Measurements from ENCODE around the gene TNXB.
"Not testable (repeated sequence)": the region's sequence is repeated elsewhere in the genome, so short reads cannot be mapped to it uniquely, and the experiment has no call there.

TNXB gene

DNA sequence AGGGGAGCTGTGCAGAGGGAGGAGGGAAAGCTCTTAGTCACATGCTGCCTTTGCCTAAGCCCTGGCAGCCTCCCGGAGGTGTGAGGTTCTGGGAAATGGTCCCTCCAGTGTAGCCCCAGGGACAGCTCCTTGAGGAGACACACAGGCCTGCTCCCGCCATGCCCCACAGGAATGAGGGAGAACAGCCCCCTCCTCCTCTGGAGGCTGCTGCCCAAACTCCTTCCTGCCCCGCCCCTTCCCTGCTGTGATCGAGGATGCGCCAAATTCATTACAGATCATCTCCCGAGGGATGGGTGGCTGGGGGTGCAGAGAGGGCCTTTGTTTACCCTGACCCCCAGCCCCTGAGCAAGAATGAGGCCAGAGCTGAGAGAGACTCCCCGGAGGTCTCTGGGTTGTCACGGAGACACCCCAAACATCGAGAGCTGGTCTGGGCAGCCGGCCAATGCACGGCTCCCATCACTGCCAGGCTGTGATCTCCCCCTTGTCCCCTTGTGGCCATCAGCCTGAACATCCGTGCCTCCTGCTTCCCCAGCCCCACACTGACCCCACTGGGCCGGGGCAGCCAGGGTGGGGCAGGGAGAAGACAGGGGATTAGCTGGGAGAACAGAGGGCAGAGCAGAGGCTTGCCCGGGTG lies 62.6 kb downstream of the TNXB start:
- DNase-seq (ENCODE audit: low read depth) = no peak
- H3K4me3 ChIP-seq (ENCODE audit: low read depth, low read length) = no peak overlapping the region

DNA sequence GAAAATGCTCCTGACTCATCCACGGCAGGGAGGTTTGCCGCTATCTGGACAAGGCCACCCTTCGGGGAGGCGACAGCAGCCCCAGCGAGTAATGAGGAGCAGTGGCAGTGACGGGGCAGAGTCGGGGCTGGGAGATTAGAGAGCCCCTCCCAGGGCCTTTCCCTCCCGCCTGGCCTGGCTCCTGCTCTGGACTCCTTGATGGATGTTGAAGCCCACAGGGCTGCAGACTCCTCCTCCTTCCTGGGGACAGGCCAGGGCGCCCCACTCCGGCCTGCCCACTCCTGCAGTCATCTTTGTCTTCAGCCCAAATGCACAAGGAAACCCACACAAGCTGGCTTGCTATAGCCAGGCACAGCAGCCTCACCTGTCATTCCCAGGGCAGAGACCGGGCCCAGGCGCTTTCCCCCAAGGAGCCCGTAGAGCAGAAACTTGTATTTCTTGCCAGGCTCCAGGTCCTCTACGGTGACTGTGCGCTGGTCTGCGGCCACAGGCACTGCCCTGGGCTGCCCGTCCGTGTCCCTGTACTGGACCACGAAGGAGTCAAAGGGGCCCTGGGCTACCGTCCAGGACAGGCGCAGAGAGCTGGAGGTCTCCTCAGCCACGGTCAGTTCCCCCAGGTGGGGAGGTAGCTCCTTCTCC lies 63.2 kb downstream of the TNXB start:
- H3K4me3 ChIP-seq (ENCODE audit: low read depth, low read length) = no peak overlapping the region
- no peak for DNase-seq (ENCODE audit: low read depth)

DNA sequence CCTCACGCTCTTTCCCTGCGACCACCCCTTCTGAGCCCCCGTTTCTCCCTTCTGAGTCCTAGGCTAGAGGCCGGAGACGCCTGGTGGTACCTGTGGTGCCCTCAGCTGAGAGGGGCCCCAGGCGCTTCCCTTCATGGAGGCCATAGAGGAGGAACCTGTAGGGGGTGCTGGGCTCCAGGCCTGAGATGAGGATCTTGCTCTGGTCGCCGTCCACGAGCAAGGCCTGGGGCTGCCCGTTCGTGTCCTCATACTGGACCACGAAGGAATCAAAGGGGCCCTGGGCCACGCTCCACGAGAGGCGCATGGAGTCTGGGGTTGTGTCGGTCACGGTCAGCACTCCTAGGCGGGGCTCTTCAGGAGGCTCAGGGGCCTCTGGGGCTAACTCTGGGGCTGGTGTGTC lies 64.2 kb downstream of the TNXB start:
- not testable (repeated sequence) for H3K4me3 ChIP-seq (ENCODE audit: low read depth, low read length); DNase-seq (ENCODE audit: low read depth)

DNA sequence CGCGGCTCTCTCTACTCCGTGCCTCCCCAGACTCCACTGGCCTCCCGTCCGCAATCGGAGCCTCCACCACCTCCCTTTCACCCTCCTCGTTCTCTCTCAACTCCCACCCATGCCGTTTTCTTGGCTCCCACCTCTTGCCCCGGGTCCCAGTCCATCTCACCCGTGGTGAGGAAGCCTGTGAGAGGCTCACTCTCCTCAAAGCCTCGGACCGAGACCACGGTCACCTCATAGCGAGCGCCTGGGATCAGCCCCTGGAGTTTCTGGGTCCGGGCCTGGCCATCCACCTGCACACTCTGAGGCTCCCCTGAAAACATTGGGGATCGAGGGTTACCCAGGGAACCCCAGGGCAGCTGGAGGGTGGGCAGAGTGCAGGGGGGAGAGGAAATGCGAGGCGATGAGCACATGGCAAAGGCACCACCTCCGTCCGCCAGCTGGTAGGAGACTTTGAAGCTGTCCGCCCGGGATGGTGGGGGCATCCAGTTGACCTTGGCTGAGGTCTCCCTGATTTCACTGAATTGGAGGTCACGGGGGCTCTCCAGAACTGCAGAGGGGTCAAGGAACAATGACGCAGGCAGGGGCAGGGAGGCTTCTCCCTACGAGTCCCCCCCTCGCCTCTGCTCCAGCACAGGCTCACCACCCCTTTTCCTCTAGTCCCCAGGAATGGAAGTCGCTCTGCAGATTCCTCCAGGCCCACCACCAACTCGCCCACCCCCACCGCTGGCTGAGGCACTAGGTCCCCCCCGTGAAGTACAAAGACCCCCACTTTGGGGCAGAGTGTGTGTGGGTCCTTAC lies 65.4 kb downstream of the TNXB start:
- DNase-seq (ENCODE audit: low read depth); H3K4me3 ChIP-seq (ENCODE audit: low read depth, low read length): not testable (repeated sequence)

DNA sequence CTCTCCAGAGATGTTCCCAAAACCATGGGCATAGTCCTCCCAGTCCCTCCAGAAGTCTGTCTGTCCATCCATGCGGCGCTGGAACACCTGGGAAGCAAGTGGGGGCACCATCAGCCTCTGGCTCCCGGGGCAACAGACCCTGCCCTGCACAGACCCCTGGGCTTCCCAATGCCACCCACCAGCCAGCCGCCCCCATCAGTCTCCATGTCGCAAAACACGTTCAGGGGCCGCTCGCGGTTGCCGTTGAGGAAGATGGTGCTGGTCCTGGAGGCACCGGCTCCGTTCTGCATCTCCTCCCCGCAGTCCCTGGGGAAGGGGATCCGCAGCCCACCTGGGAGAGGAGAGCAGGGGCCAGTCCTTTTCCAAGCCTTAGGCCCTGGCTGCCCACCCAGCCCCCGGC lies 66.9 kb downstream of the TNXB start:
- DNase-seq (ENCODE audit: low read depth); H3K4me3 ChIP-seq (ENCODE audit: low read depth, low read length): not testable (repeated sequence)

DNA sequence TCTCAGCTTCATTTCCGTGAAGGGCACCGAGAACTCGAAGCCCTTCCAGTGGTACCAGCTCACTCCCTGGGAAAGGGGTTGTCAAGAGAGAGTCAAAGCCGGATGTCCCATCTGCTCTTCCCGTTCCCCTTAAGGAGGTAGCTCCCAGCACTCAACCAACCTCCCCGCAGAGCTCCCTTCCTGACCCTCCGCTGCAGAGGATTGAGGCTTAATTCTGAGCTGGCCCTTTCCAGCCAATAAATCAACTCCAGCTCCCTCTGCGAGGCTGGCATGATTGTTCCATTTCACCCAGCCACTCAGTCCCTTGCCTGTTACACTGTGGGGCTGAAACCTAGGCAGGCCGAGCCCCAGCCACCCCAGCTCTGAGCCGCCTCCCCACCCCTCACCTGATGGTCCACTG lies 67.8 kb downstream of the TNXB start:
- H3K4me3 ChIP-seq (ENCODE audit: low read depth, low read length); DNase-seq (ENCODE audit: low read depth): not testable (repeated sequence)

DNA sequence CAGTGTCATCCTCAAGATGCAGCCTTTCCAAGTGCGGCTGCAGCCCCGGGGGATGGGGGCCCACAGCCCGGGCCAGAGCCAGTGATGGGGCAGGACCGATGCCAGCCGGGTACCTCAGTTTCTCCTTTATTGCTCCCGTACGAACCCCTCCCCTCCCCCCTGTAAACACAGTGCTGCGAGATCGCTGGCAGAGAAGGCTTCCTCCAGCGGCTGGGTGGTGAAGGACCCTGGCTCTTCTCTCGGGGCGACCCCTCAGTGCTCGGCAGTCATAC lies 68.2 kb downstream of the TNXB start:
- not testable (repeated sequence) for DNase-seq (ENCODE audit: low read depth); H3K4me3 ChIP-seq (ENCODE audit: low read depth, low read length)

DNA sequence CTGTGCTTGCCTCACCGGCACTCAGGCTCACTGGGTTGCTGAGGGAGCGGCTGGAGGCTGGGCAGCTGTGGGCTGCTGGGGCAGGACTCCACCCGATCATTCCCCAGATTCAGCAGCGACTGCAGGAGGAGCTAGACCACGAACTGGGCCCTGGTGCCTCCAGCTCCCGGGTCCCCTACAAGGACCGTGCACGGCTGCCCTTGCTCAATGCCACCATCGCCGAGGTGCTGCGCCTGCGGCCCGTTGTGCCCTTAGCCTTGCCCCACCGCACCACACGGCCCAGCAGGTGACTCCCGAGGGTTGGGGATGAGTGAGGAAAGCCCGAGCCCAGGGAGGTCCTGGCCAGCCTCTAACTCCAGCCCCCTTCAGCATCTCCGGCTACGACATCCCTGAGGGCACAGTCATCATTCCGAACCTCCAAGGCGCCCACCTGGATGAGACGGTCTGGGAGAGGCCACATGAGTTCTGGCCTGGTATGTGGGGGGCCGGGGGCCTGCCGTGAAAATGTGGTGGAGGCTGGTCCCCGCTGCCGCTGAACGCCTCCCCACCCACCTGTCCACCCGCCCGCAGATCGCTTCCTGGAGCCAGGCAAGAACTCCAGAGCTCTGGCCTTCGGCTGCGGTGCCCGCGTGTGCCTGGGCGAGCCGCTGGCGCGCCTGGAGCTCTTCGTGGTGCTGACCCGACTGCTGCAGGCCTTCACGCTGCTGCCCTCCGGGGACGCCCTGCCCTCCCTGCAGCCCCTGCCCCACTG lies 68.7 kb downstream of the TNXB start:
- not testable (repeated sequence) for H3K4me3 ChIP-seq (ENCODE audit: low read depth, low read length); DNase-seq (ENCODE audit: low read depth)

DNA sequence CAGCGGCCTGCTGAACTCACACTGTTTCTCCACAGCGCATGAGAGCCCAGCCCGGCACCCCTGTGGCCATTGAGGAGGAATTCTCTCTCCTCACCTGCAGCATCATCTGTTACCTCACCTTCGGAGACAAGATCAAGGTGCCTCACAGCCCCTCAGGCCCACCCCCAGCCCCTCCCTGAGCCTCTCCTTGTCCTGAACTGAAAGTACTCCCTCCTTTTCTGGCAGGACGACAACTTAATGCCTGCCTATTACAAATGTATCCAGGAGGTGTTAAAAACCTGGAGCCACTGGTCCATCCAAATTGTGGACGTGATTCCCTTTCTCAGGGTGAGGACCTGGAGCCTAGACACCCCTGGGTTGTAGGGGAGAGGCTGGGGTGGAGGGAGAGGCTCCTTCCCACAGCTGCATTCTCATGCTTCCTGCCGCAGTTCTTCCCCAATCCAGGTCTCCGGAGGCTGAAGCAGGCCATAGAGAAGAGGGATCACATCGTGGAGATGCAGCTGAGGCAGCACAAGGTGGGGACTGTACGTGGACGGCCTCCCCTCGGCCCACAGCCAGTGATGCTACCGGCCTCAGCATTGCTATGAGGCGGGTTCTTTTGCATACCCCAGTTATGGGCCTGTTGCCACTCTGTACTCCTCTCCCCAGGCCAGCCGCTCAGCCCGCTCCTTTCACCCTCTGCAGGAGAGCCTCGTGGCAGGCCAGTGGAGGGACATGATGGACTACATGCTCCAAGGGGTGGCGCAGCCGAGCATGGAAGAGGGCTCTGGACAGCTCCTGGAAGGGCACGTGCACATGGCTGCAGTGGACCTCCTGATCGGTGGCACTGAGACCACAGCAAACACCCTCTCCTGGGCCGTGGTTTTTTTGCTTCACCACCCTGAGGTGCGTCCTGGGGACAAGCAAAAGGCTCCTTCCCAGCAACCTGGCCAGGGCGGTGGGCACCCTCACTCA lies 69.5 kb downstream of the TNXB start:
- DNase-seq (ENCODE audit: low read depth); H3K4me3 ChIP-seq (ENCODE audit: low read depth, low read length): not testable (repeated sequence)

DNA sequence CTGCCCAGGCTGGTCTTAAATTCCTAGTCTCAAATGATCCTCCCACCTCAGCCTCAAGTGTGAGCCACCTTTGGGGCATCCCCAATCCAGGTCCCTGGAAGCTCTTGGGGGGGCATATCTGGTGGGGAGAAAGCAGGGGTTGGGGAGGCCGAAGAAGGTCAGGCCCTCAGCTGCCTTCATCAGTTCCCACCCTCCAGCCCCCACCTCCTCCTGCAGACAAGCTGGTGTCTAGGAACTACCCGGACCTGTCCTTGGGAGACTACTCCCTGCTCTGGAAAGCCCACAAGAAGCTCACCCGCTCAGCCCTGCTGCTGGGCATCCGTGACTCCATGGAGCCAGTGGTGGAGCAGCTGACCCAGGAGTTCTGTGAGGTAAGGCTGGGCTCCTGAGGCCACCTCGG lies 70.3 kb downstream of the TNXB start:
- DNase-seq (ENCODE audit: low read depth); H3K4me3 ChIP-seq (ENCODE audit: low read depth, low read length): not testable (repeated sequence)

DNA sequence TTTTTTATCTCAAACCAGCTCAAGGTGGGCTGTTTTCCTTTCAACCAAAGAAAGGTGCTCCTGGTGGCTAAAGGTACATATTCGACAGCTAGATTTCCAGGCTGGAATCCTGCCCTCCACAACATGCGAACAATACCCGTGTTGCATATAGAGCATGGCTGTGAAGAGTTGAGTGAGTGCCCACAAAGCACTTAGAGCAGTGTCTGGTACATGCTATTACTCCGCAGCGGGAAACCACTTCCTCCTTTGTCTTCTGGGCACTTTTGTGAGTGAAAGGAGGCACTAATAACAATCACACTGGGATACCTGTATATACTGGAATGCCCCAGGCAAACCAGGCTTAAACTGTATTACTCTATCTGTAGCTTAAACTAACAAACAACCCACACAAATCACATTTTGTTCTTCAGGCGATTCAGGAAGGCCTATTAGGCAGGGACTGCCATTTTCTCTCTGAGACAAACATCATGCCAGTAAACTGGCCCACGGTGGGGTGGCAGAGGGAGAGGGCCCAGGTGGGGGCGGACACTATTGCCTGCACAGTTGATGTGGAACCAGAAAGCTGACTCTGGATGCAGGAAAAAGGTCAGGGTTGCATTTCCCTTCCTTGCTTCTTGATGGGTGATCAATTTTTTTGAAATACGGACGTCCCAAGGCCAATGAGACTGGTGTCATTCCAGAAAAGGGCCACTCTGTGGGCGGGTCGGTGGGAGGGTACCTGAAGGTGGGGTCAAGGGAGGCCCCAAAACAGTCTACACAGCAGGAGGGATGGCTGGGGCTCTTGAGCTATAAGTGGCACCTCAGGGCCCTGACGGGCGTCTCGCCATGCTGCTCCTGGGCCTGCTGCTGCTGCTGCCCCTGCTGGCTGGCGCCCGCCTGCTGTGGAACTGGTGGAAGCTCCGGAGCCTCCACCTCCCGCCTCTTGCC lies 71.3 kb downstream of the TNXB start, which contains the start of gene CYP21A2:
CYP21A2 (plus strand) TSS at position 818 of the 927 bp plus-strand sequence; CDS start at position 826, 8 bp downstream.
- not testable (repeated sequence) for DNase-seq (ENCODE audit: low read depth); H3K4me3 ChIP-seq (ENCODE audit: low read depth, low read length)

DNA sequence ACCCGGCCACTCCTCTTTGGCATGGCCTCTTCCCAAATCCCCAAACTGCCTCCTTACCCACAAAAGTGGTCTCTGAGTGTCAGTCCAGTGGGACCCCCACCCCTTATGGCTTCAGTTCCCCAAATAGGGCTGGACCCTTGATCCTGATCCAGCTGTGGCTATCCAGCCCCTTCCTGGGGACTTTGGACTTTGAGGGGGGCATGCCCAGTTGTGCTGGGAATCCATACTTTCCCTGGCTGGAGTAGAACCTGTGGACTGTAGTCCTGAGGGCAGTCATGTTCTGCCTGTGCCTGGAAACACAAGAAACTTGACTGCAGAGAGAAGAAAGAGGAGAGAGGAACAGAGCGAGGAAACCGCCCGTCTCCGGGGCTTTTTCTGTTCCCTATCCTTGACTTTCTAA lies 72.0 kb downstream of the TNXB start:
- not testable (repeated sequence) for H3K4me3 ChIP-seq (ENCODE audit: low read depth, low read length); DNase-seq (ENCODE audit: low read depth)

DNA sequence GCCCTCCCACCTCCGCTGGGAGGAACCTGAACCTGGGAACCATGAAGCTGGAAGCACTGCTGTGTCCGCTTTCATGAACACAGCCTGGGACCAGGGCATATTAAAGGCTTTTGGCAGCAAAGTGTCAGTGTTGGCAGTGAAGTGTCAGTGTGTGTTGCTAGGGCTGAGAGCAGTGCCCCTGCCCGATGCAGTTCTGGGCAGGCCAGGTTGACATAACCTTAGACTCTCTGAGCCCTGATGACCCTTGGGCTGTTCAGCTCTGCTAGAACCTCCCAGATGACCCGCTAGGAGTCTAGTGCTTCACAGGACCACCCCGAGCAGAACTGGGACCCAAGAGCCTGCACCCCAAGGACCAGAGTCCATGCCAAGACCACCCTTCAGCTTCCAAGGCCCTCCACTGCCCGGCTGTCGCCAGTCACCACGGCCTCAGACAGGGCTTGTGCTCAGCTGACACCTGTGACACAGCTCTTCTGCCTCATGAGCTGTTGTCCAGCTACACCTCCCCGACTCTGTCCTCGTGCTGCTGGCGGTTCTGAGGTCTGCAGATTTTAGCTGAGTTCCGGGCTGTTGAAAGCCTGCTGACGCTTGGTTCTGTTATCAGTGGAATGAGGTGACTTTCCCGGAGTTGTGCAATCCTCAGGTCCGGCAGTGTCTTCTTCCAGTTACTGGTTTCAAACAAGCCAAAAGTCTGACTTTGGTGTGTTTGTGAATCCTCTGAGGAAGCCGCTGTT lies 73.7 kb downstream of the TNXB start:
- not testable (repeated sequence) for DNase-seq (ENCODE audit: low read depth); H3K4me3 ChIP-seq (ENCODE audit: low read depth, low read length)

DNA sequence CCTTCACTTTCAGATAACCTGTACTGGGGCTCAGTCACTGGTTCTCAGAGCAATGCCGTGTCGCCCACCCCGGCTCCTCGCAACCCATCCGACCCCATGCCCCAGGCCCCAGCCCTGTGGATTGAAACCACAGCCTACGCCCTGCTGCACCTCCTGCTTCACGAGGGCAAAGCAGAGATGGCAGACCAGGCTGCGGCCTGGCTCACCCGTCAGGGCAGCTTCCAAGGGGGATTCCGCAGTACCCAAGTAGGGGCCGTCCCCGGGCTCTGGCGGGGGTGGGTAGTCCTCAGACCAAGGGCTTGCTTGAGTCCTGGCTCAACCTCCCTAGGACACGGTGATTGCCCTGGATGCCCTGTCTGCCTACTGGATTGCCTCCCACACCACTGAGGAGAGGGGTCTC lies 79.6 kb downstream of the TNXB start:
- not testable (repeated sequence) for DNase-seq (ENCODE audit: low read depth); H3K4me3 ChIP-seq (ENCODE audit: low read depth, low read length)

DNA sequence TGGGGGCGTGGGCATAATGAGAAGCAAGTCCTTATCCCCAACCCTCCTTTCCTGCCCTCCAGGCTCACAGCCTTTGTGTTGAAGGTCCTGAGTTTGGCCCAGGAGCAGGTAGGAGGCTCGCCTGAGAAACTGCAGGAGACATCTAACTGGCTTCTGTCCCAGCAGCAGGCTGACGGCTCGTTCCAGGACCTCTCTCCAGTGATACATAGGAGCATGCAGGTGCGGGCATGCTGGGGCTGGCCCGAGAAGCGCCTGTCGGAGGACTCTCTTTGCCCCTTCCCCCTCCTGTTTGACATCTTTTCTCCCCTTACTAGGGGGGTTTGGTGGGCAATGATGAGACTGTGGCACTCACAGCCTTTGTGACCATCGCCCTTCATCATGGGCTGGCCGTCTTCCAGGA lies 80.5 kb downstream of the TNXB start:
- not testable (repeated sequence) for H3K4me3 ChIP-seq (ENCODE audit: low read depth, low read length); DNase-seq (ENCODE audit: low read depth)

DNA sequence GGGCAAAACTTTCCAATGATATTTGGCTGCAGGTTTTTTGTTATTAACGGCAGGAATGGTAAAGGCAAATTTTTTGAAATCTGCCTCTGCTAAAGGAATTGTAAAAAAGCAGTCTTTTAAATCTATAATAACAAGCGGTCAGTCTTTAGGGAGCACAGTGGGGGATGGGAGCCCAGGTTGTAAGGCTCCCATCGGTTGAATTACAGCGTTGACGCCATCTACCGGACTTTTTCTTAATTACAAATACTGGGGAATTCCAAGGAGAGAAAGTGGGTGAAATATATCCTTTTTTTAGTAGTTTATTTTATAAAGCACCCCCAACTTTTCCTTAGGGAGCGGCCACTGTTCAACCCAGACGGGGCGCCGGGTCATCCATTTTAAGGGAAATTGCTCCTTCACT lies 87.0 kb downstream of the TNXB start:
- H3K4me3 ChIP-seq (ENCODE audit: low read depth, low read length); DNase-seq (ENCODE audit: low read depth): not testable (repeated sequence)

DNA sequence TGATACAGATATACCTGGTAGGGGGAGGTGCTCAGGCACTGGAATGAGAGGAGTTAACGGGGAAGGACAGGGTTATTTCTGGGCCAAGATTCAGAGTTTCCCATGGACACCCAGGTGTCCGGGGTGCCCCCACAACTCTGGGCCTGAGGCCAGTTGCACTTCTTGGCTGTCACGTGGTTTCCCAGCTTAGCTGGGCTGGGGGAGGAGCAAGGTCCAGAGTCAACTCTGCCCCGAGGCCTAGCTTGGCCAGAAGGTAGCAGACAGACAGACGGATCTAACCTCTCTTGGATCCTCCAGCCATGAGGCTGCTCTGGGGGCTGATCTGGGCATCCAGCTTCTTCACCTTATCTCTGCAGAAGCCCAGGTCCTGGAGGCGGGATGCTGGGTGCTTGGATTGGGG lies 94.6 kb downstream of the TNXB start, which contains the start of gene C4B:
C4B (plus strand) TSS at position 249 of the 400 bp plus-strand sequence; CDS start at position 300, 51 bp downstream.
- not testable (repeated sequence) for H3K4me3 ChIP-seq (ENCODE audit: low read depth, low read length); DNase-seq (ENCODE audit: low read depth)
